HEK293T (cell line): Measurements from ENCODE around the gene CSRP1.

ENCODE experiments used
- ARNT ChIP-seq: fragments of 450-650 bp; IDR thresholded peaks from 2 replicates; pipeline ENCODE4 v1.6.1; 2017; ENCODE audit warnings: mild to moderate bottlenecking
- BHLHE40 ChIP-seq: fragments of 450-650 bp; IDR thresholded peaks from 2 replicates; pipeline ENCODE4 v1.6.1; 2016; ENCODE audit warnings: mild to moderate bottlenecking, moderate library complexity, borderline replicate concordance
- ELF4 ChIP-seq: fragments of 450-650 bp; IDR thresholded peaks from 2 replicates; pipeline ENCODE4 v1.6.1; 2017; ENCODE audit warnings: antibody characterized with exemption
- FOXK2 ChIP-seq: fragments of 450-650 bp; IDR thresholded peaks from 2 replicates; pipeline ENCODE4 v1.6.1; 2016; ENCODE audit warnings: mild to moderate bottlenecking
- FOXM1 ChIP-seq: fragments of 450-650 bp; IDR thresholded peaks from 2 replicates; pipeline ENCODE4 v1.6.1; 2017; ENCODE audit warnings: mild to moderate bottlenecking, borderline replicate concordance
- L3MBTL2 ChIP-seq: fragments of 450-650 bp; conservative IDR thresholded peaks from 2 replicates; pipeline ENCODE4 v1.6.1; 2016; ENCODE audit warnings: mild to moderate bottlenecking
- LEF1 ChIP-seq: fragments of 450-650 bp; IDR thresholded peaks from 2 replicates; pipeline ENCODE4 v1.6.1; 2017; ENCODE audit warnings: mild to moderate bottlenecking, borderline replicate concordance
- NFRKB ChIP-seq: fragments of 450-650 bp; IDR thresholded peaks from 2 replicates; pipeline ENCODE4 v1.6.1; 2016; ENCODE audit warnings: mild to moderate bottlenecking, moderate library complexity
- PKNOX1 ChIP-seq: fragments of 450-650 bp; IDR thresholded peaks from 2 replicates; pipeline ENCODE4 v1.6.1; 2016
- SP1 ChIP-seq: fragments of 450-650 bp; IDR thresholded peaks from 2 replicates; pipeline ENCODE4 v1.6.1; 2017
- SUZ12 ChIP-seq: fragments of 450-650 bp; IDR thresholded peaks from 2 replicates; pipeline ENCODE4 v1.6.1; 2016; ENCODE audit warnings: mild to moderate bottlenecking
- TARDBP ChIP-seq: fragments of 450-650 bp; IDR thresholded peaks from 2 replicates; pipeline ENCODE4 v1.6.1; 2016
- ZNF384 ChIP-seq: fragments of 450-650 bp; IDR thresholded peaks from 2 replicates; pipeline ENCODE4 v1.6.1; 2016

- TF ChIP-seq PKNOX1, result no peak
- TF ChIP-seq L3MBTL2, result no peak
- no peak for TF ChIP-seq ARNT
- TF ChIP-seq SP1, result no peak
- no peak for TF ChIP-seq FOXM1
- TF ChIP-seq ELF4, result no peak
- no peak for TF ChIP-seq ZNF384
- TF ChIP-seq SUZ12, result no peak
- no peak for TF ChIP-seq FOXK2
- TF ChIP-seq TARDBP, result no peak
- no peak for TF ChIP-seq BHLHE40
- no peak for TF ChIP-seq NFRKB
- no peak for TF ChIP-seq LEF1
Observed at GRCh38 chr1:201490708-201491131, 16.2 kb downstream of the CSRP1 start.
